ENCODE results near the gene TMEM163.

DNA sequence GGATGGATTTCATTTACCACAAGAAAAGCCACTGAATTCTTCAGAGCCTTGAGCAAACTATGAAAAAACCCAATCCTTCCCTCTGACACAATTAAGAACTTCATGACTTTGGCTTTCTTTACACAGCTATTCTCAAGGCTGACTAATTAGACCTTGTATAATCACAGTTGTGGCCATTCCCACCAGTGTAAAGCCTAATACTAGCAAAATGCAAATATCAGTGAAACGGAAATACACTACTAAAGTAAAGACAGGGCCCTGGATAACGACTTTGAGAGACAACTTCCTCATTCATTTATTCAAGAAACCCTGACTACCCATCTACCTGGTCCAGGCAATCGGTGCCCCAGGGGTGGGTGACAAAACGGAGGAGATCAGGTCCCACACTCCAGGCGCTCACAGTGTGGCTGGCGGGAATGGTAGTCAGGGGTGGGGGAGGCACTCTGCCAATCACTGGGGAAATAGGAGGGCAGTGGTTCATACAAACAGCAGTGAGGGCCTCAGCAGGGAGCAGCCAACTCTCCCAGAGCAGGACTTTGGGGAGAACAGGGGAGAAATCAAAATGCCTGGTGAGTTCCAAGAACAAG is 28.1 kb downstream of the TMEM163 start:
- TF ChIP-seq, protein P1, sequence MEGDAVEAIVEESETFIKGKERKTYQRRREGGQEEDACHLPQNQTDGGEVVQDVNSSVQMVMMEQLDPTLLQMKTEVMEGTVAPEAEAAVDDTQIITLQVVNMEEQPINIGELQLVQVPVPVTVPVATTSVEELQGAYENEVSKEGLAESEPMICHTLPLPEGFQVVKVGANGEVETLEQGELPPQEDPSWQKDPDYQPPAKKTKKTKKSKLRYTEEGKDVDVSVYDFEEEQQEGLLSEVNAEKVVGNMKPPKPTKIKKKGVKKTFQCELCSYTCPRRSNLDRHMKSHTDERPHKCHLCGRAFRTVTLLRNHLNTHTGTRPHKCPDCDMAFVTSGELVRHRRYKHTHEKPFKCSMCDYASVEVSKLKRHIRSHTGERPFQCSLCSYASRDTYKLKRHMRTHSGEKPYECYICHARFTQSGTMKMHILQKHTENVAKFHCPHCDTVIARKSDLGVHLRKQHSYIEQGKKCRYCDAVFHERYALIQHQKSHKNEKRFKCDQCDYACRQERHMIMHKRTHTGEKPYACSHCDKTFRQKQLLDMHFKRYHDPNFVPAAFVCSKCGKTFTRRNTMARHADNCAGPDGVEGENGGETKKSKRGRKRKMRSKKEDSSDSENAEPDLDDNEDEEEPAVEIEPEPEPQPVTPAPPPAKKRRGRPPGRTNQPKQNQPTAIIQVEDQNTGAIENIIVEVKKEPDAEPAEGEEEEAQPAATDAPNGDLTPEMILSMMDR (IDR thresholded peaks at IDR 0.05) = no peak
- TF ChIP-seq POLR2A (IDR thresholded peaks at IDR 0.05) = no peak

All from thyroid gland (tissue), 4 donors.